Thyroid gland (tissue), 4 donors: ENCODE data around the gene KLF13.

Experiments used
- POLR2A ChIP-seq, 2 donors: fragments of 450-650 bp; IDR thresholded peaks; one replicate each; pipeline ENCODE4 v1.6.1; 2017; ENCODE audit warnings: antibody characterized with exemption in 2 of 2, mild to moderate bottlenecking in 2 of 2, moderate library complexity in 1 of 2
- TF ChIP-seq, protein P1 (sequence below), 6 experiments: fragments of 200-600 bp in 3 of 6; fragments of 450-650 bp in 3 of 6; sonication (generic) in 3 of 6; IDR thresholded peaks; one replicate each; pipeline ENCODE4 v1.5.1; 2016 to 2019; ENCODE audit warnings: antibody characterized with exemption in 6 of 6, mild to moderate bottlenecking in 2 of 6, inconsistent platforms in 1 of 6, moderate library complexity in 1 of 6

DNA sequence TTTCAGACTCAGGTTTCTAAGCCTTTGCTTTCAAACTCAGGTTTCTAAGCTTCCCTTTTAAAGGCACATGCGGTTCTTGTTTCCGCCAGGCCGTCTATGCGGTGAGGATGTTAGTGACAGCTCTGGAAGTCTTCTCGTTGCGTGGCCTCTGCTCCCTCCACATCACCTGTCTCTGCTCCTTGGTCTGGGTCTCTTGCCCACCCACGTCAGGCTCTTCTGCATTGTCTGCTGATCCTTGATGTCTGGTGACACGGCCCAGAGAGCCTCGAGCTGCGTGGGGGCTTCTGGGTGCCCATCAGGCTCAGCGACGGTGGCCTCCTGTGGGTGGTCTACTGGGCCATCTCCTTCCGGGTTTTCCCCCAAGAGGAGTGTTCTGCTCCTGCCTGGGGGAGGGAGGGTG is 30.5 kb downstream of the KLF13 start:
- TF ChIP-seq, protein P1, sequence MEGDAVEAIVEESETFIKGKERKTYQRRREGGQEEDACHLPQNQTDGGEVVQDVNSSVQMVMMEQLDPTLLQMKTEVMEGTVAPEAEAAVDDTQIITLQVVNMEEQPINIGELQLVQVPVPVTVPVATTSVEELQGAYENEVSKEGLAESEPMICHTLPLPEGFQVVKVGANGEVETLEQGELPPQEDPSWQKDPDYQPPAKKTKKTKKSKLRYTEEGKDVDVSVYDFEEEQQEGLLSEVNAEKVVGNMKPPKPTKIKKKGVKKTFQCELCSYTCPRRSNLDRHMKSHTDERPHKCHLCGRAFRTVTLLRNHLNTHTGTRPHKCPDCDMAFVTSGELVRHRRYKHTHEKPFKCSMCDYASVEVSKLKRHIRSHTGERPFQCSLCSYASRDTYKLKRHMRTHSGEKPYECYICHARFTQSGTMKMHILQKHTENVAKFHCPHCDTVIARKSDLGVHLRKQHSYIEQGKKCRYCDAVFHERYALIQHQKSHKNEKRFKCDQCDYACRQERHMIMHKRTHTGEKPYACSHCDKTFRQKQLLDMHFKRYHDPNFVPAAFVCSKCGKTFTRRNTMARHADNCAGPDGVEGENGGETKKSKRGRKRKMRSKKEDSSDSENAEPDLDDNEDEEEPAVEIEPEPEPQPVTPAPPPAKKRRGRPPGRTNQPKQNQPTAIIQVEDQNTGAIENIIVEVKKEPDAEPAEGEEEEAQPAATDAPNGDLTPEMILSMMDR (IDR thresholded peaks at IDR 0.05) = no peak
- TF ChIP-seq POLR2A (IDR thresholded peaks at IDR 0.05) = no peak
